Sigmoid colon (tissue), 4 donors: ENCODE data around the gene ANO2.

Source experiments
- CTCF ChIP-seq, 4 experiments: fragments of 450-650 bp in 3 of 4; fragments of 200-600 bp in 1 of 4; IDR thresholded peaks; one replicate each; pipeline ENCODE4 v1.5.1; 2016 to 2019; ENCODE audit warnings: antibody characterized with exemption in 4 of 4, mild to moderate bottlenecking in 3 of 4, moderate library complexity in 2 of 4
- POLR2A ChIP-seq, 2 donors: fragments of 450-650 bp; IDR thresholded peaks; one replicate each; pipeline ENCODE4 v1.6.1; 2016; ENCODE audit warnings: antibody characterized with exemption in 2 of 2, mild to moderate bottlenecking in 2 of 2, moderate library complexity in 2 of 2
- POLR2AphosphoS5 ChIP-seq, 4 donors: sonication (generic); formaldehyde crosslinking; IDR thresholded peaks; one replicate each; pipeline ENCODE4 v1.6.1; 2017; ENCODE audit warnings: antibody characterized with exemption in 4 of 4

- TF ChIP-seq CTCF (IDR thresholded peaks at IDR 0.05) (no peak), POLR2AphosphoS5 (IDR thresholded peaks at IDR 0.05) (no peak), POLR2A (IDR thresholded peaks at IDR 0.05) (no peak)
Measured at GRCh38 chr12:5585178-5585577, 359.9 kb downstream of the ANO2 start.
